BLaER1 treated with 17β-estradiol and CSF1 and Interleukin-3, amounts not matched to agents 10 nM and 100 nM (cell line): ENCODE results near the gene LTBP1.

Experiments used
- H3K27ac ChIP-seq, 11 experiments: shearing (Covaris generic); formaldehyde crosslinking; 2 replicates each; pipeline ENCODE4 v1.8.1; 2022
- H3K27me3 ChIP-seq, 11 experiments: shearing (Covaris generic); formaldehyde crosslinking; 2 replicates each; pipeline ENCODE4 v1.8.1; 2022
- H3K36me3 ChIP-seq, 11 experiments: shearing (Covaris generic); formaldehyde crosslinking; 2 replicates each; pipeline ENCODE4 v1.8.1; 2022
- H3K4me1 ChIP-seq, 10 experiments: shearing (Covaris generic); formaldehyde crosslinking; 2 replicates each; pipeline ENCODE4 v1.8.1; 2022
- H3K4me2 ChIP-seq, 11 experiments: shearing (Covaris generic); formaldehyde crosslinking; 2 replicates each; pipeline ENCODE4 v1.8.1; 2022
- H3K4me3 ChIP-seq, 10 experiments: shearing (Covaris generic); formaldehyde crosslinking; 2 replicates each; pipeline ENCODE4 v1.8.1; 2022
- H3K9ac ChIP-seq, 11 experiments: shearing (Covaris generic); formaldehyde crosslinking; 2 replicates each; pipeline ENCODE4 v1.8.1; 2022
- H3K9me3 ChIP-seq, 11 experiments: shearing (Covaris generic); formaldehyde crosslinking; replicated peaks in 1 of 11; 2 replicates each; pipeline ENCODE4 v1.8.1; 2022
- H4K20me1 ChIP-seq, 11 experiments: shearing (Covaris generic); formaldehyde crosslinking; 2 replicates each; pipeline ENCODE4 v1.8.1; 2022
- Cebpa-rat ChIP-seq, 11 experiments: shearing (Covaris generic); IDR thresholded peaks; 2 replicates each; pipeline ENCODE4 v1.8.1; 2022

Gene LTBP1

GRCh38 chr2:33322612-33323011 is 375.9 kb downstream of the LTBP1 start:
- Histone ChIP-seq H4K20me1 (no peaks in the 10 kb centered on the region), H3K4me3 (no peak overlapping the region), H3K4me1 (no peaks in the 10 kb centered on the region), H3K27ac (no peak overlapping the region), H3K9ac (no peak overlapping the region), H3K27me3 (no peaks in the 10 kb centered on the region), H3K36me3 (no peaks in the 10 kb centered on the region), H3K9me3 (no peaks in the 10 kb centered on the region), H3K4me2 (no peak overlapping the region)
- TF ChIP-seq Cebpa-rat (IDR thresholded peaks at IDR 0.05) = no peak

GRCh38 chr2:33323957-33324356 is 377.2 kb downstream of the LTBP1 start:
- Histone ChIP-seq H3K4me2 (no peak overlapping the region), H3K27me3 (no peaks in the 10 kb centered on the region), H3K9ac (no peak overlapping the region), H3K36me3 (no peaks in the 10 kb centered on the region), H3K9me3 (no peaks in the 10 kb centered on the region), H3K4me3 (no peak overlapping the region), H3K4me1 (no peaks in the 10 kb centered on the region), H4K20me1 (no peaks in the 10 kb centered on the region), H3K27ac (no peak overlapping the region)
- TF ChIP-seq Cebpa-rat (IDR thresholded peaks at IDR 0.05) = no peak

GRCh38 chr2:33326100-33326499 is 379.3 kb downstream of the LTBP1 start:
- Histone ChIP-seq H3K27me3 (no peaks in the 10 kb centered on the region), H3K4me3 (no peak overlapping the region), H3K9ac (no peak overlapping the region), H3K27ac (no peak overlapping the region), H3K9me3 (no peaks in the 10 kb centered on the region), H3K4me2 (no peak overlapping the region), H3K36me3 (no peaks in the 10 kb centered on the region), H3K4me1 (no peaks in the 10 kb centered on the region), H4K20me1 (no peaks in the 10 kb centered on the region)
- TF ChIP-seq Cebpa-rat (IDR thresholded peaks at IDR 0.05) = no peak

GRCh38 chr2:33333433-33333832 is 386.7 kb downstream of the LTBP1 start:
- Histone ChIP-seq H3K4me1 (peaks cover 0 to 9% (median 0%) of the 10 kb centered on the region in 10 experiments; a peak in 4 of 20 replicates), H4K20me1 (no peaks in the 10 kb centered on the region), H3K27ac (no peak overlapping the region), H3K4me3 (no peak overlapping the region), H3K36me3 (no peaks in the 10 kb centered on the region), H3K27me3 (no peaks in the 10 kb centered on the region), H3K9me3 (no peaks in the 10 kb centered on the region), H3K9ac (no peak overlapping the region), H3K4me2 (no peak overlapping the region)
- no peak for TF ChIP-seq Cebpa-rat (IDR thresholded peaks at IDR 0.05)

GRCh38 chr2:33334083-33334482 is 387.3 kb downstream of the LTBP1 start:
- TF ChIP-seq Cebpa-rat (IDR thresholded peaks at IDR 0.05) = no peak
- H3K36me3 ChIP-seq = no peaks in the 10 kb centered on the region
- H3K4me3 ChIP-seq = no peak overlapping the region
- H3K4me1 ChIP-seq = peaks cover 0 to 9% (median 0%) of the 10 kb centered on the region in 10 experiments; a peak in 4 of 20 replicates
- H3K27me3 ChIP-seq = no peaks in the 10 kb centered on the region
- H4K20me1 ChIP-seq = no peaks in the 10 kb centered on the region
- H3K9ac ChIP-seq = no peak overlapping the region
- H3K4me2 ChIP-seq = no peak overlapping the region
- no peak overlapping the region for H3K27ac ChIP-seq
- no peaks in the 10 kb centered on the region for H3K9me3 ChIP-seq

GRCh38 chr2:33335516-33335915 is 388.8 kb downstream of the LTBP1 start:
- Histone ChIP-seq H3K27me3 (no peaks in the 10 kb centered on the region), H3K27ac (no peak overlapping the region), H3K36me3 (no peaks in the 10 kb centered on the region), H3K9me3 (no peaks in the 10 kb centered on the region), H3K9ac (no peak overlapping the region), H4K20me1 (no peaks in the 10 kb centered on the region), H3K4me2 (0 out of 22 replicates have a peak overlapping the region, but pooled peaks of 1 of the 11 experiments have one; percentile 17), H3K4me3 (no peak overlapping the region), H3K4me1 (peaks cover 0 to 9% (median 0%) of the 10 kb centered on the region in 10 experiments; a peak in 4 of 20 replicates)
- no peak for TF ChIP-seq Cebpa-rat (IDR thresholded peaks at IDR 0.05)

- H3K36me3 ChIP-seq = no peaks in the 10 kb centered on the region
- H3K27ac ChIP-seq = no peak overlapping the region
- H4K20me1 ChIP-seq = no peaks in the 10 kb centered on the region
- H3K27me3 ChIP-seq = no peaks in the 10 kb centered on the region
- H3K4me1 ChIP-seq = peaks cover 0 to 9% (median 0%) of the 10 kb centered on the region in 10 experiments; a peak in 4 of 20 replicates
- H3K9me3 ChIP-seq = no peaks in the 10 kb centered on the region
- TF ChIP-seq Cebpa-rat (IDR thresholded peaks at IDR 0.05) = no peak
- H3K4me3 ChIP-seq = no peak overlapping the region
- H3K4me2 ChIP-seq = peak overlapping the region in 5 of 11 experiments; percentile 4 to 42 (median 20); a peak in 3 of 22 replicates
- H3K9ac ChIP-seq = no peak overlapping the region
Observed at GRCh38 chr2:33336036-33336625, 389.4 kb downstream of the LTBP1 start.

- H3K9ac ChIP-seq = no peak overlapping the region
- peaks cover 0 to 9% (median 0%) of the 10 kb centered on the region in 10 experiments; a peak in 4 of 20 replicates for H3K4me1 ChIP-seq
- H3K27me3 ChIP-seq = no peaks in the 10 kb centered on the region
- no peak overlapping the region for H3K27ac ChIP-seq
- H3K4me2 ChIP-seq = no peak overlapping the region
- H3K4me3 ChIP-seq = no peak overlapping the region
- TF ChIP-seq Cebpa-rat (IDR thresholded peaks at IDR 0.05) = no peak
- no peaks in the 10 kb centered on the region for H3K36me3 ChIP-seq
- H3K9me3 ChIP-seq = no peaks in the 10 kb centered on the region
- no peaks in the 10 kb centered on the region for H4K20me1 ChIP-seq
Observed at GRCh38 chr2:33337385-33337960, 390.7 kb downstream of the LTBP1 start.

GRCh38 chr2:33337981-33338380 is 391.2 kb downstream of the LTBP1 start:
- Histone ChIP-seq H3K36me3 (no peaks in the 10 kb centered on the region), H3K9me3 (no peaks in the 10 kb centered on the region), H3K27ac (no peak overlapping the region), H3K4me2 (no peak overlapping the region), H4K20me1 (no peaks in the 10 kb centered on the region), H3K4me3 (no peak overlapping the region), H3K27me3 (no peaks in the 10 kb centered on the region), H3K9ac (no peak overlapping the region), H3K4me1 (peaks cover 0 to 9% (median 0%) of the 10 kb centered on the region in 10 experiments; a peak in 4 of 20 replicates)
- TF ChIP-seq Cebpa-rat (IDR thresholded peaks at IDR 0.05) = no peak

- no peaks in the 10 kb centered on the region for H3K9me3 ChIP-seq
- no peaks in the 10 kb centered on the region for H4K20me1 ChIP-seq
- no peaks in the 10 kb centered on the region for H3K27me3 ChIP-seq
- H3K27ac ChIP-seq = no peak overlapping the region
- no peaks in the 10 kb centered on the region for H3K36me3 ChIP-seq
- peaks cover 0 to 9% (median 0%) of the 10 kb centered on the region in 10 experiments; a peak in 4 of 20 replicates for H3K4me1 ChIP-seq
- no peak overlapping the region for H3K4me3 ChIP-seq
- no peak for TF ChIP-seq Cebpa-rat (IDR thresholded peaks at IDR 0.05)
- H3K9ac ChIP-seq = no peak overlapping the region
- no peak overlapping the region for H3K4me2 ChIP-seq
Observed at GRCh38 chr2:33339269-33339668, 392.5 kb downstream of the LTBP1 start.
